Measurements from ENCODE around the gene CLHC1.

GRCh38 chr2:55158111-55158814, 73.8 kb downstream of the CLHC1 start:
- TF ChIP-seq EP300 (IDR thresholded peaks at IDR 0.05) = no peak
- no peak for TF ChIP-seq POLR2A (IDR thresholded peaks at IDR 0.05)

All from ovary (tissue), 1 donor.